AG04450 (cell line): Measurements from ENCODE around the gene HNRNPC. TPM values are rescaled to one million over a fixed set of nuclear protein-coding genes. Genes with fewer than 3 reads are reported as not detected.

Experiments used
- CTCF ChIA-PET: fragments of 300-600, 350-600 bp; formaldehyde crosslinking; extraction: SDS; loops from one replicate; lab custom pipeline; 2022; ENCODE audit warnings: antibody characterized with exemption, inconsistent platforms; lab: Charles Lee
- POLR2A ChIA-PET: fragments of 350-600 bp; formaldehyde crosslinking; extraction: SDS; loops from one replicate; lab custom pipeline; 2021; ENCODE audit warnings: antibody characterized with exemption, inconsistent platforms; lab: Yijun Ruan, JAX
- DNase-seq: peaks from one replicate; pipeline ENCODE4 v3.0.0-alpha.2; 2011; ENCODE audit warnings: low read depth, low spot score
- H3K27ac ChIP-seq: one replicate; pipeline ENCODE4 v1.5.1; 2012; ENCODE audit warnings: low read depth, low read length, control low read depth
- H3K27me3 ChIP-seq: one replicate; pipeline ENCODE4 v1.6.0; 2012; ENCODE audit warnings: low read length; ENCODE audit not compliant: control insufficient read depth, insufficient read depth
- H3K4me3 ChIP-seq: 2 replicates; pipeline ENCODE4 v1.5.1; 2011; ENCODE audit warnings: mild to moderate bottlenecking, low read depth, low read length, control low read depth
- H3K9me3 ChIP-seq: 2 replicates; pipeline ENCODE4 v1.5.1; 2012; ENCODE audit warnings: low read length; ENCODE audit not compliant: control insufficient read depth, insufficient read depth
- polyA plus RNA-seq: library from polyadenylated mRNA; depleted of rRNA; stranded (reverse); fragments of >200 nt; gene quantifications from 2 replicates; pipeline ENCODE4 v1.2.3, GENCODE V29; 2011
- TF ChIP-seq, protein P1 (sequence below): IDR thresholded peaks from 2 replicates; pipeline ENCODE4 v1.5.1; 2011; ENCODE audit warnings: low read depth, low read length, control low read depth, inconsistent platforms

Gene HNRNPC
- polyA plus RNA-seq, 1 experiment: 828 TPM

DNA sequence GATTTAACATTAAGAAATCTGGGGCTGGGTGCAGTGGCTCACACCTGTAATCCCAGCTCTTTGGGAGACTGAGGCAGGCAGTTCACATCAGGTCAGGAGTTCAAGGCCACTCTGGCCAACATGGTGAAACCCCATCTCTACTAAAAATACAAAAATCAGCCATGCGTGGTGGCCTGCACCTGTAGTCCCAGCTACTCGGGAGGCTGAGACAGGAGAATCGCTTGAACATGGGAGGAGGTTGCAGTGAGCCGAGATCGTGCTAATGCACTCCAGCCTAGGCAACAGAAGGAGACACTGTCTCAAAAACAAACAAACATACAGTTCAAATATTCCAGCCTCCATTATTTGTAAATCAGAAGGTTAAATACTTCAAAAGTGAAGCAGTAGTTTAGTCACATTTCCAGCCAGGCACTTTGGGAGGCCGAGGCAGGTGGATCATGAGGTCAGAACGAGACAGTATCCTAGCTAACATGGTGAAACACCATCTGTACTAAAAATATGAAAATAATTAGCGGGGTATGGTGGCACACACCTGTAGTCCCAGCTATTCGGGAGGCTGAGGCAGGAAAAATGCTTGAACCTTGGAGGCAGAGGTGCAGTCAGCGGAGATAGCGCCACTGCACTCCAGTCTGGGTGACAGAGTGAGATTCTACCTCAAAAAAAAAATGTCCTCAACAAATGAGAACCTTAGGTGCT, 30.3 kb downstream of the HNRNPC start:
- Histone ChIP-seq H3K9me3 (no peaks in the 10 kb centered on the region), H3K27me3 (no peaks in the 10 kb centered on the region), H3K27ac (no peak overlapping the region), H3K4me3 (no peak overlapping the region)
- TF ChIP-seq, protein P1, sequence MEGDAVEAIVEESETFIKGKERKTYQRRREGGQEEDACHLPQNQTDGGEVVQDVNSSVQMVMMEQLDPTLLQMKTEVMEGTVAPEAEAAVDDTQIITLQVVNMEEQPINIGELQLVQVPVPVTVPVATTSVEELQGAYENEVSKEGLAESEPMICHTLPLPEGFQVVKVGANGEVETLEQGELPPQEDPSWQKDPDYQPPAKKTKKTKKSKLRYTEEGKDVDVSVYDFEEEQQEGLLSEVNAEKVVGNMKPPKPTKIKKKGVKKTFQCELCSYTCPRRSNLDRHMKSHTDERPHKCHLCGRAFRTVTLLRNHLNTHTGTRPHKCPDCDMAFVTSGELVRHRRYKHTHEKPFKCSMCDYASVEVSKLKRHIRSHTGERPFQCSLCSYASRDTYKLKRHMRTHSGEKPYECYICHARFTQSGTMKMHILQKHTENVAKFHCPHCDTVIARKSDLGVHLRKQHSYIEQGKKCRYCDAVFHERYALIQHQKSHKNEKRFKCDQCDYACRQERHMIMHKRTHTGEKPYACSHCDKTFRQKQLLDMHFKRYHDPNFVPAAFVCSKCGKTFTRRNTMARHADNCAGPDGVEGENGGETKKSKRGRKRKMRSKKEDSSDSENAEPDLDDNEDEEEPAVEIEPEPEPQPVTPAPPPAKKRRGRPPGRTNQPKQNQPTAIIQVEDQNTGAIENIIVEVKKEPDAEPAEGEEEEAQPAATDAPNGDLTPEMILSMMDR: no peak
- no peak for DNase-seq
- POLR2A ChIA-PET: interaction anchor here (0.6 kb wide), 1 partner anchor 17 kb away, joined by 6 read pairs; no protein-coding TSS in a partner anchor
- CTCF ChIA-PET: interaction anchor here (3.0 kb wide), 1 partner anchor 16 kb away, joined by 18 read pairs; no protein-coding TSS in a partner anchor

DNA sequence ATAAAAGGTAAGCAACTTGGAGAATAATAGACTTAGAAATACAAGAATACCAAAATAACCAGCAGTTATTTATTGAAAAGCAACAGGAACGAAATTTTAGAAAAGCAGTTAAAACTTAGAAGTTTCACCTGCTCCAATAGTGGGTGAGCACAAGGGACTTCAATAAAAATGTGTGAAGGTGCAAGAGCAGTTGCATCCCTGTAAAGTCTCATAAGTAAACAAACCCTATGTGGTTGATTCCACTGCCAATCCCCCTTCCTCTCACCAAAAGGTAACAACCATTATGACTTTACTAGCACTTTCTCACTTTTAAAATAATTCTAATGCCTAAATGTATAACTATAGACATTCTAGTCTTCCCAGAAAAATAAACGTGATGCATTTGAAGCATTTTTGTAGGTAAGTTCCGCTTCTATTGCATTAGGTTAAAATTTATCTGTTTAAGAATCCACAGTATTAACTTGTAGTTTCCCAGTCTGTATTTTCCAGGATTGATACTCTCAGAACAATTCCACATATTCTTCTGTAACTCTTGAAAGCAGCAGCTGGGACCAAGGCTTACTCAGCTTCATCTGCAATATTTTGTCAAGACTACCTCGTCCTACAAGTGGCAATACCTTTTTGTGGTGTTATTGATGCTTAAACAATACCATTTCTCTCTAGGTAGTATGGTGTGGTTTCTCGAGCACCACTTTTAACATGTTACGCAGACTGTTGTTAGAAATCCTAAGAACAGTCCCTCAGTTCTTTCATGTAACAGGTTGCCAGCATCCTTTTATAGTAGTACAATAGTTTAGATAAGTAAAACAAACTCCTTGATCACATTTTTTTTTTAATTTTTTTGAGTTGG, 32.1 kb downstream of the HNRNPC start:
- Histone ChIP-seq H3K4me3 (no peak overlapping the region), H3K27ac (no peak overlapping the region), H3K9me3 (no peaks in the 10 kb centered on the region), H3K27me3 (no peaks in the 10 kb centered on the region)
- TF ChIP-seq, protein P1: no peak
- no peak for DNase-seq
- ChIA-PET POLR2A (no interaction called here), CTCF (no interaction called here)

DNA sequence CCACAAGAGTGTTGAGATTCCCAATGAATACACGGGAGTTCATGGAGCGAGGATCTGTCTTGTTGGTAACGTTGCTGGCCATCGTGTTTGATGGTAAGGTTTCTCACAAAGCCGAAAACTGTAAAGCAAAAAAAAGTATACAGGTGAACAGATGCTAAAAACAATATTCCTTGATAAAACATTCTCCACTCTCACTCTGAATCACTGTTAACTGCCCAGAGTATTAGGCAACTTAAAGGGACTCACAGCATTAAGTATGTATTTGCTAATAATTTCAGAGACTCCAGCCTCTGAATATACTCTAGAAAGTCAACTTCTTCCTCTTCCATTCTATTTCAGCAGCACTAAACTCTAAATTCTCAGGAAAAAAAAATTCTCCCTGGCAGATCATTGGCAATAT, 35.1 kb downstream of the HNRNPC start:
- CTCF ChIA-PET: no interaction called here
- POLR2A ChIA-PET: no interaction called here
- DNase-seq: no peak
- no peak overlapping the region for H3K27ac ChIP-seq
- H3K27me3 ChIP-seq: no peaks in the 10 kb centered on the region
- TF ChIP-seq, protein P1: no peak
- H3K9me3 ChIP-seq: no peaks in the 10 kb centered on the region
- H3K4me3 ChIP-seq: no peak overlapping the region

DNA sequence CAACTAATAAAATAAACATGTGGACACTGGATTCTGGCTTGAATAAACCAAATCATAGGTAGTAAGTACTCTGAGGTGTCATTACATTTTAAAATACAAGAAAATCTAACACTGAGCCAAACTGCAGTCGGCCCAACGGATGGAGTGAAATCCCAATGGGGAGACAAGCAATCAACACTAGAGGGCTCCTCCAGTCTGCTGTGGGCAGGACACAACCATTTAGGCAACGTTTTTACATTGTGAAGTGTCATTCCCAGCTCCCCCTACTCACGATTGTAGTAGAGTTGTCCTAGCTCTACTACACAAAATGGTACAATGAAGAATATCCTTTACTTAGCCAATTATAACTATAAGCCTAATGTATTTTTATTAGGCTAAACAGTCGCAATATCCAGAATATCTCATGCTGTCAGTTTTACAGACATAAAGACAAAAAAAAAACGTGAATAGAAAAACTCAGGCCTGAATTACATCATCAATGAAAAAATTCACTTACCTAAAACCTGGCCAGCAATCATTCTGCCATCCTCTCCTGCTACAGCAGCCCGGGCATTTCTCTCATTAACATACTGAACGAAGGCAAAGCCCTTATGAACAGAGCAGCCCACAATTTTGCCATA, 35.7 kb downstream of the HNRNPC start:
- Histone ChIP-seq H3K27me3 (no peaks in the 10 kb centered on the region), H3K4me3 (no peak overlapping the region), H3K9me3 (no peaks in the 10 kb centered on the region), H3K27ac (no peak overlapping the region)
- ChIA-PET CTCF (interaction anchor here (2.0 kb wide), 1 partner anchor 8 kb away, joined by 14 read pairs; no protein-coding TSS in a partner anchor), POLR2A (no interaction called here)
- TF ChIP-seq, protein P1: peak; percentile 24; the same call in 1 of the 2 replicates
- DNase-seq: no peak
